A549 (cell line): ENCODE data around the gene SURF2. TPM values are rescaled to one million over a fixed set of nuclear protein-coding genes. Genes with fewer than 3 reads are reported as not detected.

Experiments
- ATAC-seq, 2 experiments: fragments of 200-7000 bp in 1 of 2; fragments of >200 bp in 1 of 2; cut with Nextera tagmentation in 1 of 2; cut with Tn5 transposase in 1 of 2; 3 replicates each; pipeline versions ENCODE4 v1.8.0 to v1.9.1; 2018 to 2020; ENCODE audit warnings: mild to moderate bottlenecking in 1 of 2, moderate library complexity in 1 of 2
- CTCF ChIA-PET: fragments of 300-600 bp; sonication (Branson Sonifier 250); formaldehyde crosslinking; extraction: SDS; loops from one replicate; lab custom pipeline; 2021; ENCODE audit warnings: antibody characterized with exemption, inconsistent platforms; lab: Yijun Ruan, JAX
- POLR2A ChIA-PET: fragments of 350-600 bp; formaldehyde crosslinking; extraction: SDS; loops from one replicate; lab custom pipeline; 2021; ENCODE audit warnings: antibody characterized with exemption, inconsistent platforms; lab: Yijun Ruan, JAX
- DNase-seq, 2 experiments: peaks; one replicate each; pipeline versions ENCODE4 v3.0.0 to v3.0.0-alpha.2; 2011 to 2016; ENCODE audit warnings: low read depth in 1 of 2, low spot score in 1 of 2
- FAIRE-seq: peaks from 2 replicates; lab custom pipeline; 2011; peaks lifted over from hg19 to GRCh38; lab: Jason Lieb, UNC
- H3K27ac ChIP-seq, 2 experiments: fragments of >200 bp; sonication (Bioruptor Twin); formaldehyde crosslinking; 3 replicates each; pipeline ENCODE4 v1.5.1; 2016 to 2017
- H3K4me1 ChIP-seq: fragments of >200 bp; sonication (Bioruptor Twin); formaldehyde crosslinking; 3 replicates; pipeline ENCODE4 v1.6.1; 2016
- H3K4me2 ChIP-seq: fragments of >200 bp; sonication (Bioruptor Twin); formaldehyde crosslinking; 3 replicates; pipeline ENCODE4 v1.6.1; 2016
- H3K4me3 ChIP-seq: fragments of >200 bp; sonication (Bioruptor Twin); formaldehyde crosslinking; 3 replicates; pipeline ENCODE4 v1.5.1; 2016
- H3K9me3 ChIP-seq: fragments of >200 bp; sonication (Bioruptor Twin); formaldehyde crosslinking; 3 replicates; pipeline ENCODE4 v1.6.1; 2016
- CHD4 ChIP-seq: fragments of 200-600 bp; sonication (generic); IDR thresholded peaks from 2 replicates; pipeline ENCODE4 v1.6.1; 2016; ENCODE audit warnings: antibody characterized with exemption, mild to moderate bottlenecking, borderline replicate concordance
- EHF ChIP-seq: fragments of 250-450 bp; sonication (Bioruptor Pico); IDR thresholded peaks from 2 replicates; pipeline ENCODE4 v1.5.0; 2020; ENCODE audit warnings: mild to moderate bottlenecking
- FOSB ChIP-seq: fragments of 250-450 bp; sonication (Bioruptor Pico); IDR thresholded peaks from 2 replicates; pipeline ENCODE4 v1.5.0; 2020; ENCODE audit warnings: mild to moderate bottlenecking, moderate library complexity
- FOXS1 ChIP-seq: fragments of 250-450 bp; sonication (Bioruptor Pico); IDR thresholded peaks from 2 replicates; pipeline ENCODE4 v1.5.0; 2020; ENCODE audit warnings: mild to moderate bottlenecking, moderate library complexity
- GATA3 ChIP-seq: IDR thresholded peaks from 2 replicates; pipeline ENCODE4 v1.6.1; 2012; ENCODE audit warnings: borderline replicate concordance
- HDAC2 ChIP-seq: fragments of 200-600 bp; sonication (generic); IDR thresholded peaks from 2 replicates; pipeline ENCODE4 v1.6.1; 2016
- HOXA7 ChIP-seq: fragments of 250-450 bp; sonication (Bioruptor Pico); IDR thresholded peaks from 2 replicates; pipeline ENCODE4 v1.5.0; 2020; ENCODE audit warnings: mild to moderate bottlenecking, moderate library complexity
- JUNB ChIP-seq: fragments of >200 bp; sonication (Bioruptor Twin); formaldehyde crosslinking; IDR thresholded peaks from 2 replicates; pipeline ENCODE4 v1.6.1; 2016
- KDM1A ChIP-seq: fragments of 200-600 bp; sonication (generic); IDR thresholded peaks from 2 replicates; pipeline ENCODE4 v1.6.1; 2016; ENCODE audit warnings: low read depth, mild to moderate bottlenecking
- MYC ChIP-seq: IDR thresholded peaks from 2 replicates; pipeline ENCODE4 v1.6.1; 2012; ENCODE audit warnings: mild to moderate bottlenecking, inconsistent platforms, low read length, improper control_type of control experiment, borderline replicate concordance
- NFE2L2 ChIP-seq: fragments of 150-350 bp; conservative IDR thresholded peaks from 2 replicates; pipeline ENCODE4 v1.6.1; 2014; ENCODE audit warnings: low read length
- POLR2AphosphoS2 ChIP-seq: conservative IDR thresholded peaks from 2 replicates; pipeline ENCODE4 v1.6.1; 2012; ENCODE audit warnings: low read length, improper control_type of control experiment, inconsistent platforms
- RAD21 ChIP-seq, 2 experiments: fragments of >200 bp in 1 of 2; sonication (Bioruptor Twin) in 1 of 2; formaldehyde crosslinking in 1 of 2; IDR thresholded peaks in 1 of 2; conservative IDR thresholded peaks in 1 of 2; 2 replicates in 1 of 2; 3 replicates in 1 of 2; pipeline ENCODE4 v1.6.1; 2012 to 2018; ENCODE audit warnings: inconsistent platforms in 1 of 2
- RCOR1 ChIP-seq: fragments of 150-350 bp; IDR thresholded peaks from 2 replicates; pipeline ENCODE4 v1.6.1; 2014; ENCODE audit warnings: antibody characterized with exemption, low read length, low read depth
- RFX5 ChIP-seq: fragments of 450-650 bp; IDR thresholded peaks from 2 replicates; pipeline ENCODE4 v1.7.1; 2014; ENCODE audit warnings: antibody characterized with exemption, mild to moderate bottlenecking, moderate library complexity
- RNF2 ChIP-seq: fragments of 200-600 bp; sonication (generic); IDR thresholded peaks from 2 replicates; pipeline ENCODE4 v1.6.1; 2016; ENCODE audit warnings: low read depth, mild to moderate bottlenecking, antibody characterized with exemption, moderate library complexity, borderline replicate concordance
- TP53 ChIP-seq: fragments of 250-450 bp; sonication (Bioruptor Pico); IDR thresholded peaks from 2 replicates; pipeline ENCODE4 v1.5.0; 2021; ENCODE audit warnings: mild to moderate bottlenecking, moderate library complexity
- ZC3H11A ChIP-seq: fragments of 450-650 bp; IDR thresholded peaks from 2 replicates; pipeline ENCODE4 v1.6.1; 2014; ENCODE audit warnings: antibody characterized with exemption, mild to moderate bottlenecking
- ZNF302 ChIP-seq: fragments of 250-450 bp; sonication (Bioruptor Pico); IDR thresholded peaks from 2 replicates; pipeline ENCODE4 v1.9.0; 2021; ENCODE audit warnings: inconsistent platforms, mild to moderate bottlenecking, moderate library complexity
- ZSCAN20 ChIP-seq: fragments of 250-450 bp; sonication (Bioruptor Pico); IDR thresholded peaks from 2 replicates; pipeline ENCODE4 v1.8.0; 2022; ENCODE audit warnings: mild to moderate bottlenecking, moderate library complexity
- WGBS: methylation state at CpG from one replicate; pipeline ENCODE4 v1.1.6; 2017; ENCODE audit errors: missing lambda C conversion rate; 5-methylcytosine and 5-hydroxymethylcytosine counted together
- polyA plus RNA-seq, 4 experiments: library from polyadenylated mRNA; depleted of rRNA in 3 of 4; stranded (reverse); fragments of >200 nt; fragmentation: RNase III in 1 of 4; extraction: RNeasy Plus Mini Kit Qiagen cat#74134 plus additional on column Dnase treatment in 1 of 4; gene quantifications; 2 replicates in 3 of 4; 3 replicates in 1 of 4; pipeline ENCODE4 v1.2.3, GENCODE V29; 2011 to 2017
- TF ChIP-seq, protein P1 (sequence below): fragments of >200 bp; sonication (Bioruptor Twin); formaldehyde crosslinking; IDR thresholded peaks from 3 replicates; pipeline ENCODE4 v1.5.1; 2016
- TF ChIP-seq, protein P2 (sequence below): IDR thresholded peaks from 2 replicates; pipeline ENCODE4 v1.6.1; 2012; ENCODE audit warnings: low read depth, borderline replicate concordance
- TF ChIP-seq, protein P3 (sequence below): IDR thresholded peaks from 2 replicates; pipeline ENCODE4 v1.6.1; 2012
- TF ChIP-seq, protein P4 (sequence below): fragments of 250-450 bp; sonication (Bioruptor Pico); IDR thresholded peaks from 2 replicates; pipeline ENCODE4 v1.5.0; 2021; ENCODE audit warnings: mild to moderate bottlenecking, moderate library complexity, borderline replicate concordance
- TF ChIP-seq, protein P5 (sequence below): fragments of 200-600 bp; sonication (generic); IDR thresholded peaks from 2 replicates; pipeline ENCODE4 v1.6.1; 2016; ENCODE audit warnings: antibody characterized with exemption, mild to moderate bottlenecking, moderate library complexity

Gene SURF2
- polyA plus RNA-seq, 2 of the 4 experiments (the other 2 are of a cell fraction), result 25.2 to 34.9 TPM

DNA sequence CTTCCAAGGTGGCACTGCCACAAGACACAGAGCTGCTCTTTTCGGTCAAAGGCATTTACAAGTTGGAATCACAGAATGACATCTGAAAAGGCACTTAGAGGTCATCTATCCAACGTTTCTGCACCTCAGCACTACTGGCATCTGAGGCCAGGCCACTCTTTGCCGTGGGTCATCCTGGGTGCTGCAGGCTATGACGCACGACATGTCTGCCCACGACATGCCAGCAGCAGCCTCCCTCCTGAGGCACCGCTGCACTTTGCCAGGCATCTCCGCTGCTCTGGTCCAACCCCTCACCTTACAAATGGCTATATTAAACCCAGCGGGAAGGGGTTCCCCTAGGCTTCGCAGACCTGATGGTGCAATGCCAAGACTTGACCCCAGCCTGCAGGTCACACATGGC lies 11.4 kb downstream of the SURF2 start:
- Histone ChIP-seq H3K4me3 (no peak overlapping the region), H3K4me2 (no peak overlapping the region), H3K27ac (no peak overlapping the region), H3K4me1 (peaks cover 10% of the 10 kb centered on the region; the same call in 1 of the 3 replicates), H3K9me3 (no peaks in the 10 kb centered on the region)
- no peak for ATAC-seq
- no peak for DNase-seq
- ChIA-PET CTCF (interaction anchor here (1.0 to 3.2 kb wide), 2 partner anchors 9 to 26 kb away, joined by 3 to 16 read pairs; no protein-coding TSS in a partner anchor), POLR2A (no interaction called here)
- TF ChIP-seq JUNB (no peak), HDAC2 (no peak), TP53 (no peak), CHD4 (no peak), EHF (no peak), FOXS1 (CRISPR knock-in tag) (no peak), RCOR1 (no peak), HOXA7 (no peak), ZSCAN20 (no peak), KDM1A (no peak), ZC3H11A (no peak)
- TF ChIP-seq, protein P1, sequence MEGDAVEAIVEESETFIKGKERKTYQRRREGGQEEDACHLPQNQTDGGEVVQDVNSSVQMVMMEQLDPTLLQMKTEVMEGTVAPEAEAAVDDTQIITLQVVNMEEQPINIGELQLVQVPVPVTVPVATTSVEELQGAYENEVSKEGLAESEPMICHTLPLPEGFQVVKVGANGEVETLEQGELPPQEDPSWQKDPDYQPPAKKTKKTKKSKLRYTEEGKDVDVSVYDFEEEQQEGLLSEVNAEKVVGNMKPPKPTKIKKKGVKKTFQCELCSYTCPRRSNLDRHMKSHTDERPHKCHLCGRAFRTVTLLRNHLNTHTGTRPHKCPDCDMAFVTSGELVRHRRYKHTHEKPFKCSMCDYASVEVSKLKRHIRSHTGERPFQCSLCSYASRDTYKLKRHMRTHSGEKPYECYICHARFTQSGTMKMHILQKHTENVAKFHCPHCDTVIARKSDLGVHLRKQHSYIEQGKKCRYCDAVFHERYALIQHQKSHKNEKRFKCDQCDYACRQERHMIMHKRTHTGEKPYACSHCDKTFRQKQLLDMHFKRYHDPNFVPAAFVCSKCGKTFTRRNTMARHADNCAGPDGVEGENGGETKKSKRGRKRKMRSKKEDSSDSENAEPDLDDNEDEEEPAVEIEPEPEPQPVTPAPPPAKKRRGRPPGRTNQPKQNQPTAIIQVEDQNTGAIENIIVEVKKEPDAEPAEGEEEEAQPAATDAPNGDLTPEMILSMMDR, result no peak
- TF ChIP-seq, protein P2, sequence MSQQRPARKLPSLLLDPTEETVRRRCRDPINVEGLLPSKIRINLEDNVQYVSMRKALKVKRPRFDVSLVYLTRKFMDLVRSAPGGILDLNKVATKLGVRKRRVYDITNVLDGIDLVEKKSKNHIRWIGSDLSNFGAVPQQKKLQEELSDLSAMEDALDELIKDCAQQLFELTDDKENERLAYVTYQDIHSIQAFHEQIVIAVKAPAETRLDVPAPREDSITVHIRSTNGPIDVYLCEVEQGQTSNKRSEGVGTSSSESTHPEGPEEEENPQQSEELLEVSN, result no peak
- TF ChIP-seq, protein P3, sequence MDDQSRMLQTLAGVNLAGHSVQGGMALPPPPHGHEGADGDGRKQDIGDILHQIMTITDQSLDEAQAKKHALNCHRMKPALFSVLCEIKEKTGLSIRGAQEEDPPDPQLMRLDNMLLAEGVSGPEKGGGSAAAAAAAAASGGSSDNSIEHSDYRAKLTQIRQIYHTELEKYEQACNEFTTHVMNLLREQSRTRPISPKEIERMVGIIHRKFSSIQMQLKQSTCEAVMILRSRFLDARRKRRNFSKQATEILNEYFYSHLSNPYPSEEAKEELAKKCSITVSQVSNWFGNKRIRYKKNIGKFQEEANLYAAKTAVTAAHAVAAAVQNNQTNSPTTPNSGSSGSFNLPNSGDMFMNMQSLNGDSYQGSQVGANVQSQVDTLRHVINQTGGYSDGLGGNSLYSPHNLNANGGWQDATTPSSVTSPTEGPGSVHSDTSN, result no peak
- WGBS, result 87% methylated on average over 10 of the region's 10 CpGs
- FAIRE-seq, result no peak

DNA sequence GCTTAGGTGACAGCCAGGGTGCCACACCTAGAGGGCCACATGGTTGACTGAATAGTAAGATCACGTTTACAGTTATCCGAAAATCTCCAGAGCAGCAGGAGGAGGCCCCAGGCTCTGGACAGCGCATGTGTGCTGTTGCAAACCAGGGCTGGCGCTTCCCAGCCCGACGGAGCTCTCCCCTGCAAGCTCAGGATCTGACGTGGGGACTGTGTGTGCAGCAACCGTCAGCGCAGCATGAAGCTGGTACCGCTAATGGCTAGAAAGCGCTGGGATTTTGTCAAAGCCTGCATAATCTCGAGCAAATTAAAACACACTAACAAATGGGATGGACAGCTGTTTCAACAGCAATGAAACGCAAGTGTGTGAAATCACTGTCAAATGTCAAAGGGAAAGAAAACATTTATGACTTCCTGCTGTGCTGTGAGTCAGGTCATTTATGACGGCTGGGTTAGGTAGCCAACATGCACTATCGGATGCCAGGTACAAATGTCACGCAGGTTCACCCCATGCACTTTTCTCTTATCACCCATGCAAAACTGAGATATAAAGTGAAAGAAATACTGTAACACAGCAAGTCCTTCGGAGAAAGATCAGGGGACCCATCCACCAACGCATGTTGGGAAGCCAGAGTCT lies 12.0 kb downstream of the SURF2 start:
- no peak for DNase-seq
- CTCF ChIA-PET, result interaction anchor here (0.6 to 5.6 kb wide), 4 partner anchors 9 to 27 kb away, joined by 3 to 27 read pairs (median 10); no protein-coding TSS in a partner anchor
- Histone ChIP-seq H3K4me2 (no peak overlapping the region), H3K9me3 (no peaks in the 10 kb centered on the region), H3K4me1 (peaks cover 10% of the 10 kb centered on the region; the same call in 1 of the 3 replicates)
- ATAC-seq, result no peak
- TF ChIP-seq ZNF302 (no peak), GATA3 (no peak), POLR2AphosphoS2 (no peak), TP53 (no peak), RNF2 (no peak)
- TF ChIP-seq, all 56 proteins: peak for 0
- FAIRE-seq, result no peak
- WGBS, result 94% methylated on average over 18 of the region's 18 CpGs
- Histone ChIP-seq H3K4me3 (no peak overlapping the region), H3K27ac (no peak overlapping the region)
- POLR2A ChIA-PET, result no interaction called here

DNA sequence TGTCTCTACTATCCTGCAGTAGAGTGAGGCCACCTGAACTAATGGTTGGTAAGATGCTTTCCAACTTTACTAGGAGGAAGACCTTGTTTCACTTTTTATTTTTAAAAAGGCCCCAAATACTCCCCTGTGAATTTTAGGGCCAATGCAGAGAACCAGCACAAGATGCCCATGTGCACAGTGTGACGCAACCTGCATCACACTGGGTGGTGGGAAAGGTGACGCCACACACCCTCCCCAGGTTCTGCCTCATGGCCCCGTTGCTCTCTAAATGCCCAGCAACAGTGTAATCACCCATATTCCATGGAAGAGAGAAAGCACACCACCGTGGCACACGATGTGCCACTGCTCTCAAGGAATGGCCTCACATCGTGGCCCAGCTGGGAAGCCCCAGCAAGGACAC lies 13.1 kb downstream of the SURF2 start:
- Histone ChIP-seq H3K4me3 (no peak overlapping the region), H3K27ac (no peak overlapping the region), H3K9me3 (no peaks in the 10 kb centered on the region), H3K4me2 (no peak overlapping the region), H3K4me1 (peaks cover 17% of the 10 kb centered on the region; the same call in 1 of the 3 replicates)
- ChIA-PET CTCF (interaction anchor here (5.6 kb wide), 1 partner anchor 10 kb away, joined by 27 read pairs; no protein-coding TSS in a partner anchor), POLR2A (no interaction called here)
- 91% methylated on average over 6 of the region's 6 CpGs for WGBS
- FAIRE-seq (no peak), ATAC-seq (no peak), DNase-seq (no peak)
- TF ChIP-seq, protein P4, sequence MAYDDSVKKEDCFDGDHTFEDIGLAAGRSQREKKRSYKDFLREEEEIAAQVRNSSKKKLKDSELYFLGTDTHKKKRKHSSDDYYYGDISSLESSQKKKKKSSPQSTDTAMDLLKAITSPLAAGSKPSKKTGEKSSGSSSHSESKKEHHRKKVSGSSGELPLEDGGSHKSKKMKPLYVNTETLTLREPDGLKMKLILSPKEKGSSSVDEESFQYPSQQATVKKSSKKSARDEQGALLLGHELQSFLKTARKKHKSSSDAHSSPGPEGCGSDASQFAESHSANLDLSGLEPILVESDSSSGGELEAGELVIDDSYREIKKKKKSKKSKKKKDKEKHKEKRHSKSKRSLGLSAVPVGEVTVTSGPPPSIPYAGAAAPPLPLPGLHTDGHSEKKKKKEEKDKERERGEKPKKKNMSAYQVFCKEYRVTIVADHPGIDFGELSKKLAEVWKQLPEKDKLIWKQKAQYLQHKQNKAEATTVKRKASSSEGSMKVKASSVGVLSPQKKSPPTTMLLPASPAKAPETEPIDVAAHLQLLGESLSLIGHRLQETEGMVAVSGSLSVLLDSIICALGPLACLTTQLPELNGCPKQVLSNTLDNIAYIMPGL (CRISPR knock-in tag), result no peak
- TF ChIP-seq RFX5 (no peak), EHF (no peak), RNF2 (no peak), MYC (no peak), JUNB (no peak), NFE2L2 (no peak), RAD21 (conservative IDR thresholded peaks at IDR 0.05 in 1 of 2, IDR thresholded peaks at IDR 0.05 in 1 of 2) (no peak), ZNF302 (no peak), GATA3 (no peak), FOSB (CRISPR knock-in tag) (no peak), TP53 (no peak)
- TF ChIP-seq, protein P5, sequence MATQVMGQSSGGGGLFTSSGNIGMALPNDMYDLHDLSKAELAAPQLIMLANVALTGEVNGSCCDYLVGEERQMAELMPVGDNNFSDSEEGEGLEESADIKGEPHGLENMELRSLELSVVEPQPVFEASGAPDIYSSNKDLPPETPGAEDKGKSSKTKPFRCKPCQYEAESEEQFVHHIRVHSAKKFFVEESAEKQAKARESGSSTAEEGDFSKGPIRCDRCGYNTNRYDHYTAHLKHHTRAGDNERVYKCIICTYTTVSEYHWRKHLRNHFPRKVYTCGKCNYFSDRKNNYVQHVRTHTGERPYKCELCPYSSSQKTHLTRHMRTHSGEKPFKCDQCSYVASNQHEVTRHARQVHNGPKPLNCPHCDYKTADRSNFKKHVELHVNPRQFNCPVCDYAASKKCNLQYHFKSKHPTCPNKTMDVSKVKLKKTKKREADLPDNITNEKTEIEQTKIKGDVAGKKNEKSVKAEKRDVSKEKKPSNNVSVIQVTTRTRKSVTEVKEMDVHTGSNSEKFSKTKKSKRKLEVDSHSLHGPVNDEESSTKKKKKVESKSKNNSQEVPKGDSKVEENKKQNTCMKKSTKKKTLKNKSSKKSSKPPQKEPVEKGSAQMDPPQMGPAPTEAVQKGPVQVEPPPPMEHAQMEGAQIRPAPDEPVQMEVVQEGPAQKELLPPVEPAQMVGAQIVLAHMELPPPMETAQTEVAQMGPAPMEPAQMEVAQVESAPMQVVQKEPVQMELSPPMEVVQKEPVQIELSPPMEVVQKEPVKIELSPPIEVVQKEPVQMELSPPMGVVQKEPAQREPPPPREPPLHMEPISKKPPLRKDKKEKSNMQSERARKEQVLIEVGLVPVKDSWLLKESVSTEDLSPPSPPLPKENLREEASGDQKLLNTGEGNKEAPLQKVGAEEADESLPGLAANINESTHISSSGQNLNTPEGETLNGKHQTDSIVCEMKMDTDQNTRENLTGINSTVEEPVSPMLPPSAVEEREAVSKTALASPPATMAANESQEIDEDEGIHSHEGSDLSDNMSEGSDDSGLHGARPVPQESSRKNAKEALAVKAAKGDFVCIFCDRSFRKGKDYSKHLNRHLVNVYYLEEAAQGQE, result no peak
